Tibial nerve (tissue), 4 donors: ENCODE measurements around the gene FRMD3.

ENCODE experiments used
- EP300 ChIP-seq, 2 donors: sonication (generic); formaldehyde crosslinking; IDR thresholded peaks; one replicate each; pipeline ENCODE4 v1.6.1; 2017; ENCODE audit warnings: antibody characterized with exemption in 2 of 2, mild to moderate bottlenecking in 1 of 2
- TF ChIP-seq, protein P1 (sequence below), 5 experiments: fragments of 200-600 bp in 3 of 5; fragments of 450-650 bp in 2 of 5; sonication (generic) in 3 of 5; IDR thresholded peaks; one replicate each; pipeline ENCODE4 v1.5.1; 2016 to 2019; ENCODE audit warnings: antibody characterized with exemption in 5 of 5, mild to moderate bottlenecking in 3 of 5, moderate library complexity in 2 of 5

DNA sequence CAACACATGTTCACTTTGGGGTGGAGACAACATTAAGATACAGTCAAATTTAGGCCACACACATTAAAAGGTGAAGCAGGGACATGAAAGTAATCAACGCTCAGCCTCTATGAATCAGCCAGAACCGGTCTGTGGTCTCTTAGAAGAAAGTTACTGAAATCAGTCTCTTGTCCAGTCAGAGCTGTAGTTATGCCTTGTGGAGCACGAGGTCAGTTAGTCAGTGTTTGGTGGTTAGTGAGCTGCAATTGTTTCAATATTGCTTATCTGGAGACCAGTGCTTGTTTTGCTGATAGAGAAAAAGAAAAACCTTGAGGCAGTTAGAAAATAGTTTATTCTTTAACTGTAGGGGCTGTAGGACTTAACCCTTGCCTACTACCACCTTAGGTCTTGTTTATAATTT, 317.5 kb downstream of the FRMD3 start:
- TF ChIP-seq, protein P1, sequence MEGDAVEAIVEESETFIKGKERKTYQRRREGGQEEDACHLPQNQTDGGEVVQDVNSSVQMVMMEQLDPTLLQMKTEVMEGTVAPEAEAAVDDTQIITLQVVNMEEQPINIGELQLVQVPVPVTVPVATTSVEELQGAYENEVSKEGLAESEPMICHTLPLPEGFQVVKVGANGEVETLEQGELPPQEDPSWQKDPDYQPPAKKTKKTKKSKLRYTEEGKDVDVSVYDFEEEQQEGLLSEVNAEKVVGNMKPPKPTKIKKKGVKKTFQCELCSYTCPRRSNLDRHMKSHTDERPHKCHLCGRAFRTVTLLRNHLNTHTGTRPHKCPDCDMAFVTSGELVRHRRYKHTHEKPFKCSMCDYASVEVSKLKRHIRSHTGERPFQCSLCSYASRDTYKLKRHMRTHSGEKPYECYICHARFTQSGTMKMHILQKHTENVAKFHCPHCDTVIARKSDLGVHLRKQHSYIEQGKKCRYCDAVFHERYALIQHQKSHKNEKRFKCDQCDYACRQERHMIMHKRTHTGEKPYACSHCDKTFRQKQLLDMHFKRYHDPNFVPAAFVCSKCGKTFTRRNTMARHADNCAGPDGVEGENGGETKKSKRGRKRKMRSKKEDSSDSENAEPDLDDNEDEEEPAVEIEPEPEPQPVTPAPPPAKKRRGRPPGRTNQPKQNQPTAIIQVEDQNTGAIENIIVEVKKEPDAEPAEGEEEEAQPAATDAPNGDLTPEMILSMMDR (IDR thresholded peaks at IDR 0.05), result no peak
- peak in 1 of 2 donors; percentile 13 for TF ChIP-seq EP300 (IDR thresholded peaks at IDR 0.05)
